ENCODE data around the gene ROBO1.

The ROBO1 gene

GRCh38 chr3:79012530-79012913 is 755.3 kb downstream of the ROBO1 start:
- TF ChIP-seq, protein P1, sequence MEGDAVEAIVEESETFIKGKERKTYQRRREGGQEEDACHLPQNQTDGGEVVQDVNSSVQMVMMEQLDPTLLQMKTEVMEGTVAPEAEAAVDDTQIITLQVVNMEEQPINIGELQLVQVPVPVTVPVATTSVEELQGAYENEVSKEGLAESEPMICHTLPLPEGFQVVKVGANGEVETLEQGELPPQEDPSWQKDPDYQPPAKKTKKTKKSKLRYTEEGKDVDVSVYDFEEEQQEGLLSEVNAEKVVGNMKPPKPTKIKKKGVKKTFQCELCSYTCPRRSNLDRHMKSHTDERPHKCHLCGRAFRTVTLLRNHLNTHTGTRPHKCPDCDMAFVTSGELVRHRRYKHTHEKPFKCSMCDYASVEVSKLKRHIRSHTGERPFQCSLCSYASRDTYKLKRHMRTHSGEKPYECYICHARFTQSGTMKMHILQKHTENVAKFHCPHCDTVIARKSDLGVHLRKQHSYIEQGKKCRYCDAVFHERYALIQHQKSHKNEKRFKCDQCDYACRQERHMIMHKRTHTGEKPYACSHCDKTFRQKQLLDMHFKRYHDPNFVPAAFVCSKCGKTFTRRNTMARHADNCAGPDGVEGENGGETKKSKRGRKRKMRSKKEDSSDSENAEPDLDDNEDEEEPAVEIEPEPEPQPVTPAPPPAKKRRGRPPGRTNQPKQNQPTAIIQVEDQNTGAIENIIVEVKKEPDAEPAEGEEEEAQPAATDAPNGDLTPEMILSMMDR (IDR thresholded peaks at IDR 0.05; ENCODE audit: low read depth, low read length), result no peak
- H3K4me3 ChIP-seq (ENCODE audit: low read depth, low read length), result no peak overlapping the region

DNA sequence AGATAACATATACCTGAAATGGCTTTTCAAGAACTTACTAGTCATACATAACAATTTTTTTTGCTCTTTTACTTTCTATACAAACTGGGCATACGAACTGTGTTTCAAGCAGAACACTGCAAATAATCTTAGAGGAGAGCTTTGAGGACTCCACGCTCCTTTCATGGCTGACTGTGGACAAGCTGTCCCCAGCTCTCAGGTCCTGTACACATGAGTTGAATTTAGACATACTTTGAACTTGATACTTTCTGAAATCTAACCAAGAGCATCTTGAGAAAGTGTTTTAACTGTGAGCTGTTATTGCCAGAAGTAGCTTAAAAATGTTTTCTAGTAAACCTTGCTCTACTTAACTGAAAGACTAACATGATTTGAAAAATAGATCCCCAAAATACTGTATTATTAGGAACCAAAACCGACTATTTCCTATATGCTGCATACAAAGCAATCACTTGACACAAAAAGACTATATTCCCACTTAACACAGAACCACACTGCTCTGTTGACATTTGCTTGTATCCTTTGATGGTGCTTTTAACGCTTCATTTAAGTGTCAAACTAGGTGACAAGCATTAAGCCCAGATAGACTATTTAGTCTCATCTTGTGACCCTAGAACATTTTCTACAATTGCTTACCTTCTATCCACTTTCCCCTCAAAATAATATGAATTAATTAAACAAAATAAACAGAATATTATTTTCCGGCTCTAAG is 755.8 kb downstream of the ROBO1 start:
- H3K4me3 ChIP-seq (ENCODE audit: low read depth, low read length), result no peak overlapping the region

DNA sequence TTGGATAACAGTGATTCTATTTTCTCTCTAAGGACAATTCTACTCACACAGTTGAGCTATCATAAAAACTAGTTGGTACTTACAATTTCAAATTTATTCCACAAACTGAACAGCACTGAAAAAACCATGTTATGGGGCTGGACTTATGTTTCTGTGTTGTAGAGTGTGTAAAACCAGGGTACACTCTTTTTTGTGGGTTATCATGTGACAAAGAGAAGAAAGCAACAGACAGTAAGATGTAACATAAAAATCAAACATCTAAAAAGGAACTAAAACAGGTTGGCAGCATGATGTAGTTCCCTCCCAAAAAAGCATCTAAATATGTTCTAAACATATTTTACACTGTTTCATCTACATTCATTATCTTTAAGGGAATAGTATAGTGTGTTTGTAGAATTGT is 757.9 kb downstream of the ROBO1 start:
- H3K4me3 ChIP-seq (ENCODE audit: low read depth, low read length), result no peak overlapping the region
- TF ChIP-seq, protein P1 (IDR thresholded peaks at IDR 0.05; ENCODE audit: low read depth, low read length), result no peak

More for the DNA sequence above, 755.8 kb downstream of the ROBO1 start:
- TF ChIP-seq, protein P1 (IDR thresholded peaks at IDR 0.05; ENCODE audit: low read depth, low read length), result no peak

DNA sequence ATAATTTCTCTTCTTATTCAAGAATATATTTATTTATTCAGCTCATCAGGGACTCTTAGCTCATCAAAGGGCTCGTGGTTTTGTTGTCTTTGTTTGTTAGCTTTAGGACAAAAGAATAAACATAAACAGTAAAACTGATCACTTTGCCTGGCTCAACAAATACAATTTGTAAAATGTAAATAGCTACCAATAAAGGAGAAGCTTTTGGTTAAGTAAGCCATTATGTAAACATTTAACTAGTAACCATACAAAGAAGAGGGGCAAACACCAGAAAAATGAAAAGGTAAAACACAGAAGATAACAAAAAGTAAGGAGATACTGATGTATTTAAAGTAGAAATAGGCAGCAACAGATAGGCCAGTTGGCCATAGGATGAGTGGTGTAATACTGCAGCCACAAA is 761.7 kb downstream of the ROBO1 start:
- H3K4me3 ChIP-seq (ENCODE audit: low read depth, low read length), result no peak overlapping the region
- TF ChIP-seq, protein P1 (IDR thresholded peaks at IDR 0.05; ENCODE audit: low read depth, low read length), result no peak

DNA sequence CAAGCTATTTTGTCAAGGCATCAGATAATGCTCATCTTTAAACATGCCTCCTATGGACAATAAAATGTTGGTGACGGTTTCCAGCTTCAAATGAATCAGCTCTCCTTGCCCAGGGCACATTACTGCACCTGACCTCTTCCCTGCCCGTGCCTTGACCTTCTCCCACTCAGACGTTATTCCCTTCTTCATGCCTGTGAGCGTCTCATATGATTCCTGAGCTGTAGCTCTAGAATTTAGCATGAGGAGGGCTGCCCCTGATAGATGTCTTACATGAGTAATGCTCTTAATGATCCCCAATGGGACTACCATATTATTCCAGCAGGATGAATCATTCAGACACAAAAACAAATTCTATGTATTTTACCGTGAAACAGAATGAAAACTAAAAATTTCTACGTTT is 762.7 kb downstream of the ROBO1 start:
- TF ChIP-seq, protein P1 (IDR thresholded peaks at IDR 0.05; ENCODE audit: low read depth, low read length), result no peak
- H3K4me3 ChIP-seq (ENCODE audit: low read depth, low read length), result no peak overlapping the region

- TF ChIP-seq, protein P1 (IDR thresholded peaks at IDR 0.05; ENCODE audit: low read depth, low read length), result no peak
- H3K4me3 ChIP-seq (ENCODE audit: low read depth, low read length), result no peak overlapping the region
Observed at GRCh38 chr3:79003994-79004393, 763.8 kb downstream of the ROBO1 start.

GRCh38 chr3:79002465-79003372 is 765.1 kb downstream of the ROBO1 start:
- TF ChIP-seq, protein P1 (IDR thresholded peaks at IDR 0.05; ENCODE audit: low read depth, low read length), result no peak
- H3K4me3 ChIP-seq (ENCODE audit: low read depth, low read length), result no peak overlapping the region
